Kidney (tissue), 14 donors: ENCODE results near the gene IL1RAPL1. TPM values are rescaled to one million over a fixed set of nuclear protein-coding genes. Genes with fewer than 3 reads are reported as not detected.

Experiments used
- DNase-seq, 5 donors: peaks; one replicate each; pipeline ENCODE4 v3.0.0-alpha.2; 2013 to 2020
- FAIRE-seq: peaks from 2 replicates; lab custom pipeline; 2012; peaks lifted over from hg19 to GRCh38; lab: Jason Lieb, UNC
- H3K27ac ChIP-seq, 2 donors: one replicate each; pipeline ENCODE4 v1.7.0; 2013; ENCODE audit warnings: low read depth in 2 of 2, low read length in 2 of 2, inconsistent platforms in 1 of 2
- H3K27me3 ChIP-seq: one replicate; pipeline ENCODE4 v1.7.1; 2013; ENCODE audit warnings: low read length, inconsistent platforms; ENCODE audit not compliant: control insufficient read depth, insufficient read depth
- H3K36me3 ChIP-seq, 3 donors: one replicate each; pipeline versions ENCODE4 v1.7.0 to v1.7.1; 2013; ENCODE audit warnings: low read length in 3 of 3, control low read depth in 1 of 3, inconsistent platforms in 1 of 3; ENCODE audit not compliant: insufficient read depth in 3 of 3, control insufficient read depth in 2 of 3
- H3K4me1 ChIP-seq, 3 donors: one replicate each; pipeline versions ENCODE4 v1.7.0 to v1.7.1; 2013; ENCODE audit warnings: low read length in 3 of 3, inconsistent platforms in 1 of 3, low read depth in 1 of 3; ENCODE audit not compliant: control insufficient read depth in 2 of 3, insufficient read depth in 2 of 3
- H3K4me3 ChIP-seq, 3 donors: one replicate each; pipeline versions ENCODE4 v1.7.0 to v1.8.1; 2013; ENCODE audit warnings: low read length in 3 of 3, control low read depth in 1 of 3, inconsistent platforms in 1 of 3
- H3K9ac ChIP-seq, 3 donors: one replicate each; pipeline versions ENCODE4 v1.7.0 to v1.7.1; 2013; ENCODE audit warnings: low read length in 3 of 3, control low read depth in 1 of 3, inconsistent platforms in 1 of 3
- H3K9me3 ChIP-seq, 3 donors: one replicate each; pipeline versions ENCODE4 v1.7.0 to v1.7.1; 2013; ENCODE audit warnings: low read length in 3 of 3, control low read depth in 1 of 3, inconsistent platforms in 1 of 3; ENCODE audit not compliant: control insufficient read depth in 2 of 3, insufficient read depth in 1 of 3
- intact Hi-C: fragments of 100-400 bp; cut with DNase I; formaldehyde crosslinking; loops from one replicate; pipeline ENCODE4 v1.11.1; 2022
- polyA plus RNA-seq: library from polyadenylated mRNA; stranded (reverse); fragments of 350-450 nt; fragmentation: Illumina TruSeq; extraction: RNeasy Lipid Tissue Mini Kit (QIAGEN cat#74804); gene quantifications from one replicate; pipeline ENCODE4 v1.2.3, GENCODE V29; 2014; ENCODE audit warnings: low read depth, low replicate concordance; ENCODE audit not compliant: insufficient read depth
- total RNA-seq: library from RNA; stranded (reverse); fragmentation: NEBNext Ultra II Directional; extraction: Animal tissue kit (Norgen Biotek cat#: 25700); gene quantifications from one replicate; pipeline ENCODE4 v1.2.1, GENCODE V29; 2021
- TF ChIP-seq, protein P1 (sequence below): IDR thresholded peaks from 3 replicates; pipeline ENCODE4 v1.5.1; 2012; ENCODE audit warnings: mild to moderate bottlenecking, moderate library complexity, borderline replicate concordance; ENCODE audit not compliant: insufficient read depth; ENCODE audit errors: extremely low read depth
- donor health status: control.
- donor health status: control.
- donor health status: control.
- donor health status: control.
- donor health status: control.
- donor health status: DM: yes; HTN: yes; CAD: no.
- donor health status: Normal renal cell carcinoma (clear cell type).

IL1RAPL1 gene
- total and polyA plus RNA-seq, 2 donors from 2014 or later = 0.19 TPM; not detected in 1

DNA sequence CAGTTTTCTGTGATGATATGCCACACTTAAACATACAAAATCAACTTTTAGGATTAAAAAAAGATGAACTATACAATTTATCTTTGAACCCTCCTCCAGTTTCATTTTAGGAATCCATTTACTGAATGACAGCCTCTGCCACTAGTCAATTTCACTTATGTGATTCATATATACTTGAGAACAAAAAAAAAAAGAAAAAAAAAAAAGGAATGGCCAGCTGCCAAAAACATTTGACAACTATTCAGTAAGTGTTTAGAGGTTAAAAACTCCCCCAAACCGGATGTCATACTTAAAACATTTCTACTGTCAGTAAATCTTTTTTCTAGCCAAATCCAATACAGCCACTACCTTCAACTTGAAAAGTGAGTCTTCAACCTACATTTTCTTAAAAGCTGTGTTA lies 1361.4 kb downstream of the IL1RAPL1 start:
- Histone ChIP-seq H3K4me3 (no peak overlapping the region), H3K9me3 (no peaks in the 10 kb centered on the region), H3K27me3 (no peaks in the 10 kb centered on the region), H3K9ac (no peak overlapping the region), H3K4me1 (no peaks in the 10 kb centered on the region), H3K36me3 (no peaks in the 10 kb centered on the region), H3K27ac (no peak overlapping the region)
- no peak for DNase-seq
- intact Hi-C loops = no loop called here
- TF ChIP-seq, protein P1, sequence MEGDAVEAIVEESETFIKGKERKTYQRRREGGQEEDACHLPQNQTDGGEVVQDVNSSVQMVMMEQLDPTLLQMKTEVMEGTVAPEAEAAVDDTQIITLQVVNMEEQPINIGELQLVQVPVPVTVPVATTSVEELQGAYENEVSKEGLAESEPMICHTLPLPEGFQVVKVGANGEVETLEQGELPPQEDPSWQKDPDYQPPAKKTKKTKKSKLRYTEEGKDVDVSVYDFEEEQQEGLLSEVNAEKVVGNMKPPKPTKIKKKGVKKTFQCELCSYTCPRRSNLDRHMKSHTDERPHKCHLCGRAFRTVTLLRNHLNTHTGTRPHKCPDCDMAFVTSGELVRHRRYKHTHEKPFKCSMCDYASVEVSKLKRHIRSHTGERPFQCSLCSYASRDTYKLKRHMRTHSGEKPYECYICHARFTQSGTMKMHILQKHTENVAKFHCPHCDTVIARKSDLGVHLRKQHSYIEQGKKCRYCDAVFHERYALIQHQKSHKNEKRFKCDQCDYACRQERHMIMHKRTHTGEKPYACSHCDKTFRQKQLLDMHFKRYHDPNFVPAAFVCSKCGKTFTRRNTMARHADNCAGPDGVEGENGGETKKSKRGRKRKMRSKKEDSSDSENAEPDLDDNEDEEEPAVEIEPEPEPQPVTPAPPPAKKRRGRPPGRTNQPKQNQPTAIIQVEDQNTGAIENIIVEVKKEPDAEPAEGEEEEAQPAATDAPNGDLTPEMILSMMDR = no peak
- FAIRE-seq = no peak

DNA sequence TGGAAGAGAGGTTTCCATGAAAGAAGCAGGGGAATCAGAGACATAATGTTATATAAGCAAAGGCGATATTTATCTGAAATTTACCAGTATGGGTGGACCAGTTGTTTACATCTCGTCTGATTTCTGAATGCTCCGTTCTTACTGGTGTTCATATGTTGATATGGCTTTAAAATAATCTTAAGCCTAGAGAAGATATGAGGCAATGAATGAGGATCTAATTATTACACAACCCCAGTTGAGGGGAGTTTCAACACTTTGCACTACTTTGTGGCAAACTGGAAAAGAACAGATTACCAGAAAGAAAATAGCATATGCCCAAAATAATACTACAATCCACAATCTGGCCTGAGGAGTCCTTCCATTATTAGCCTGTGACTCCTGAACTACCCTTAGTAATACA lies 1364.8 kb downstream of the IL1RAPL1 start:
- Histone ChIP-seq H3K36me3 (no peaks in the 10 kb centered on the region), H3K9ac (no peak overlapping the region), H3K9me3 (no peaks in the 10 kb centered on the region), H3K4me3 (no peak overlapping the region), H3K27ac (no peak overlapping the region), H3K4me1 (no peaks in the 10 kb centered on the region), H3K27me3 (no peaks in the 10 kb centered on the region)
- intact Hi-C loops = no loop called here
- TF ChIP-seq, protein P1 = no peak
- FAIRE-seq (no peak), DNase-seq (no peak)

DNA sequence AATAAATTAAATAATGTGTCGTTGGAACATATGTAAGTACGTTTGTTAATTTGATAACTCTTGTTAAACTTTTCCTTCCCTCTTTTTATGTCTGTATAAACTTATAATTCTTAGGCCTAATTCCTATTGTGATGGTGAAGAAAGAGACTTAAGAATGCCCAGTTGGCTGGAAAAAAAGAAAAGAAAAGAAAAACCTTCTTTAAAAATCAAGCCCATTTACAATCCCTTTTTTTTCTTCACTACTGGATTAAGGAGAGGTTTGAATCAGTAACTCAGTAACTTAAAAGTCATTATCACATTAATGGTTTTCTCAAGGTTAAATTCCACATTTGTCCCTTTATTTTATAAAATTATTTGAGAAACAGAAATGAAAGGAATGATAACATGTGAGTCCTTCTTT lies 1374.8 kb downstream of the IL1RAPL1 start:
- H3K4me3 ChIP-seq = no peak overlapping the region
- peak in 1 of 5 donors; percentile 8 for DNase-seq
- H3K9ac ChIP-seq = no peak overlapping the region
- peak; percentile 82 for FAIRE-seq
- no peaks in the 10 kb centered on the region for H3K9me3 ChIP-seq
- H3K4me1 ChIP-seq = no peaks in the 10 kb centered on the region
- TF ChIP-seq, protein P1 = no peak
- H3K36me3 ChIP-seq = no peaks in the 10 kb centered on the region
- intact Hi-C loops = no loop called here
- no peaks in the 10 kb centered on the region for H3K27me3 ChIP-seq
- H3K27ac ChIP-seq = no peak overlapping the region

DNA sequence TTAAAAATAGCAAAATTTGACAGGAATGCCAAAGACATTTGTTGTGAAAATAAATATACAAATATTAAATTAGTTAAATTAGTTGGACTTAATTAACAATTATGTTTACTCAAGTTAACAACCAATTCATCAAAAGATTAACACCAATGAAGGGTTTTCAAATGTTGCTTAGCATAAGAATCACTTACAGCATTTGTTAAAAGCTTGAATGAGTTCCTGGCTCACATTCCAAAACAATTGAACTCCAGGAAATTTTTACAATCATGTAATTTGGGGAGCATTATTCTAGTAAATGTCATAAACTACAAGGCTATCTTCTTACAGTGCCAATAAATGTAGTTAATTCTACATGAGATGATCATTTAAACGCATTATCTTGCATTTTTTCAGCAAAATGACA lies 1378.4 kb downstream of the IL1RAPL1 start:
- Histone ChIP-seq H3K4me1 (no peaks in the 10 kb centered on the region), H3K27ac (no peak overlapping the region), H3K9ac (no peak overlapping the region), H3K9me3 (no peaks in the 10 kb centered on the region), H3K4me3 (no peak overlapping the region), H3K36me3 (no peaks in the 10 kb centered on the region), H3K27me3 (no peaks in the 10 kb centered on the region)
- TF ChIP-seq, protein P1 = no peak
- DNase-seq (no peak), FAIRE-seq (peak; percentile 62)
- intact Hi-C loops = no loop called here
